ENCODE measurements around the gene BBS5.
A peak's percentile ranks its signal among the peaks of the same experiment; 100 is the strongest.
"Not testable (repeated sequence)": the region's sequence is repeated elsewhere in the genome, so short reads cannot be mapped to it uniquely, and the experiment has no call there.

Gene BBS5

DNA sequence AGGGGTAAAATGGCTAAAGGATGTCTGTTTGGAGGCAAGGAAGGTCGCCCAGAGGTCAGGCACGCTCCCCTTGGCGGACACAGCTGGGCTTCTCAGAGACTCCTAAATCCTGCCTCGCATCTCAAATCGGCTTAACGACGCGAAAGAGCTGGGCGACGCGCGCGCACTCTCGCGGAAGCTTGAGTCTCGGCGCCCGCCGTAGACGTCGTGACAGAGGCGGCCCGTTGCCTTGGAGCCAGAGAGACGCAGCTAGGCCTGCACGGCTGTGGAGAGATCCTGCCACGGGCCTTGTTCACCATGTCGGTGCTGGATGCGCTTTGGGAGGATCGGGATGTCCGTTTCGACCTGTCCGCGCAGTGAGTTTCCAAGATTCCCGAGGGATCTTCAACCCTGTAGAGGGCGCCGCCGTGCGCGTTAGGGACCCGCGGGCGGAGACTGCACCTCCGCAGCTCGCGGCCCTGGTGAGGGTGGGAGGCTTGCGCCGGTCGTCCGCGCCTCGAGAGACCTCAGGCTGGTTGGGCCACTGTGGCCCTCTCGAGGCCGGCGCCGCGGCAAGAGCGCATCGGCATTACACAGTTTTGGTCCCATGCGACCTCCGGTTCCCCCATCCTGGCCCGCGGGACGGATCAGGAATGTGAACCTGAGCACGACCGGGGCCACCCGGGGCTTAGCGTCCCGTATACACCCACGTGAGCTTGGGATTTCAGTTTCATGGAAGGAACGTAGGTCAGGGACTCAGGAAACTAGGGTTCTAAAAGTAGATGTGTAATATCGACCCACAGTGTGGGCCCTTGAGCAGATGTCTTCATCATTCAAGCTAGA lies at the start of gene BBS5:
TSS of gene BBS5 (plus strand) at position 238 of the 822 bp plus-strand sequence. CDS start at position 298, 60 bp downstream.
- H3K27me3 Mint-ChIP-seq (ENCODE audit: low read depth): no peaks in the 10 kb centered on the region
- peak; percentile 72 for DNase-seq (ENCODE audit: low spot score)
- H3K36me3 Mint-ChIP-seq (ENCODE audit: low read depth): no peaks in the 10 kb centered on the region
- H3K9me3 Mint-ChIP-seq: no peaks in the 10 kb centered on the region
- H3K27ac Mint-ChIP-seq: peak within 1 kb of the TSS; percentile 59
- peak within 1 kb of the TSS; percentile 89 for H3K4me3 Mint-ChIP-seq
- peaks cover 10% of the 10 kb centered on the region for H3K4me1 Mint-ChIP-seq (ENCODE audit: low read depth)

DNA sequence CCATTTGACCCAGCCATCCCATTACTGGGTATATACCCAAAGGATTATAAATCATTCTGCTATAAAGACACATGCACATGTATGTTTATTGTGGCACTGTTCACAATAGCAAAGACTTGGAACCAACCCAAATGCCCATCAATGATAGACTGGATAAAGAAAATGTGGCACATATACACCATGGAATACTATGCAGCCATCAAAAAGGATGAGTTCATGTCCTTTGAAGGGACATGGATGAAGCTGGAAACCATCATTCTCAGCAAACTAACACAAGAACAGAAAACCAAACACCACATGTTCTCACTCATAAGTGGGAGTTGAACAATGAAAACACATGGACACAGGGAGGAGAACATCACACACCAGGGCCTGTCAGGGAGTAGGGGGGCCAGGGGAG lies 47.5 kb upstream of the BBS5 start:
- H3K36me3 Mint-ChIP-seq (ENCODE audit: low read depth); DNase-seq (ENCODE audit: low spot score); H3K4me1 Mint-ChIP-seq (ENCODE audit: low read depth); H3K27ac Mint-ChIP-seq; H3K27me3 Mint-ChIP-seq (ENCODE audit: low read depth); H3K9me3 Mint-ChIP-seq; H3K4me3 Mint-ChIP-seq: not testable (repeated sequence)

DNA sequence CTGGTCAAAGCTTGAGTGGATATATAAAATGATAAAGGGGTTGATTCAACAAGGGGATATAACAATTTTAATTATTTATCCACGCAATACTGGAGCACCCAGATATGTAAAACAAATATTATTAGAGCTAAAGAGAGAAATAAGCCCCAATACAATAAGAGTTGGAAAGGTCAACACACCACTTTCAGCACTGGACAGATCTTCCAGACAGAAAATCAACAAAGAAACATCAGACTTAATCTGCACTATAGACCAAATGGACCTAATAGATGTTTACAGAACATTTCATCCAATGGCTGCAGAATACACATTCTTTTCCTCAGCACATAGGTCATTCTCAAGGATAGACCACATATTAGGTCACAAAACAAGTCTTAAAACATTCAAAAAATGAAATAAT lies 45.1 kb upstream of the BBS5 start:
- not testable (repeated sequence) for DNase-seq (ENCODE audit: low spot score)

DNA sequence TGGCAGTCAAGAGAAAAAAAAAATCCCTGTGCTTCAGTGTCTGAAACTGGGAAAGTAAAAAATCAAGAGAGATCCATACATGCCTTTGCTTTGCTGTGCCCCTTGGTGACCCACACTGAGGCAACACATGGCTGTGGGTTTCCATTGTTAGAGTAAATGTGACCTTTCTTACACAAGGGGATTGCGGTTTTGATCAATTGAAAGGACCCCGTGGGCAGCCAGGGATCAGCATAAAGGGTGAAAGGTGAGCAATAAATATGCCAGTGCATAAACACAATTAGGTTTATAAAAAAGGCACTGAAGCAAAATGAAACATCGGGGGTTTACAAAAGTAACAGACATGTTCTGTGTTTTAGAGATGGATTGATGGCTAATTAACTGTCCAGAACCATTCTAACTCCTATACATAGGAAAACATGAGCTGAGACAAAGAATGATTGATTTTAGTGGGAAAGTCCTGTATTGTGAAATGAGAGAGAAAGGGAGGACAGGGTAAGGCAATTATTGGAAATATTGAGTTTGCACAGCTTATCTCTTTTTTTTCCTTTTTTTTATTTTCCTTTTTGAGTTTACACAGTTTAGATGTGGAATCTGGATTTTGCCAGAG lies 40.7 kb upstream of the BBS5 start:
- H3K36me3 Mint-ChIP-seq (ENCODE audit: low read depth): no peaks in the 10 kb centered on the region
- H3K4me3 Mint-ChIP-seq: no peak overlapping the region
- no peak for DNase-seq (ENCODE audit: low spot score)
- H3K9me3 Mint-ChIP-seq: no peaks in the 10 kb centered on the region
- H3K27ac Mint-ChIP-seq: no peak overlapping the region
- H3K4me1 Mint-ChIP-seq (ENCODE audit: low read depth): peaks cover 3% of the 10 kb centered on the region
- H3K27me3 Mint-ChIP-seq (ENCODE audit: low read depth): peaks cover 36% of the 10 kb centered on the region

More for the DNA sequence above, 45.1 kb upstream of the BBS5 start:
- not testable (repeated sequence) for H3K27ac Mint-ChIP-seq; H3K36me3 Mint-ChIP-seq (ENCODE audit: low read depth); H3K9me3 Mint-ChIP-seq; H3K4me1 Mint-ChIP-seq (ENCODE audit: low read depth); H3K4me3 Mint-ChIP-seq
- peaks cover 15% of the 10 kb centered on the region for H3K27me3 Mint-ChIP-seq (ENCODE audit: low read depth)

DNA sequence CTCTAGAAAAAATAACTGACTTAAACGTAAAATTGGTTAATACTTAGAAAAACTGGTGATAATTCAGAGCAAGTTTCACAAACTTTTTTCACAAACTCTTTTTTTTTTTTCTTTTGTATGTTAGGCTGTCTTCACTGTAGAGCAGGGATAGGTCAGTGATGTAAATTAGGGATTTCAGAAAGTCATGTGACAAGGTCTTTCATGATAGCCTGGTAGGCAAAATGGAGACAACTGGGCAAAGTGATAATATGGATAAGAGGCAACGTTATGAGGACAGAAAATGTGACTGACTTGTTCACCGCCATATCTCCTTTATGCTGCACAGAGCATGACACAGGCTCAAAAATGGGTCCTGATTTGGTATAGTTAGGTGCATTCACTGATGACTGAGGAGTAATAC lies 39.4 kb upstream of the BBS5 start:
- Mint-ChIP-seq H3K36me3 (ENCODE audit: low read depth) (no peaks in the 10 kb centered on the region), H3K9me3 (no peaks in the 10 kb centered on the region), H3K4me3 (no peak overlapping the region), H3K4me1 (ENCODE audit: low read depth) (peaks cover 3% of the 10 kb centered on the region), H3K27me3 (ENCODE audit: low read depth) (peaks cover 39% of the 10 kb centered on the region), H3K27ac (no peak overlapping the region)
- no peak for DNase-seq (ENCODE audit: low spot score)

DNA sequence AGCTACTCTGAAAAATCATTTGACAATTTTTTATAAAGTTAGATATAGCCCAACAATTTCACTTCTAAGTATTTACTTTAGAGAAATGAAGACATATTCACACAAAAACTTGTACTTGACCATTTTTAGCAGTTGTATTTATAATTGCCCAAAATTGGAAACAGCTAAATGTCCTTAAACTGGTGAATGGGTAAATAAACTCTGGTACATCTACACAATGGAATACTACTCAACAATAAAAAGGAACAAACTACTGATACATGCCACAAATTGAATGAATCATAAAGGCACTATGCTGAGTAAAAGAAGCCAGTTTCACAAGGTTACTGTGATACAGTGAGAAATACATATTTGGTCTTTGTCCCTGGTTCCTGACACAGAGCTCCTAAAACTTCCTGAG lies 32.8 kb upstream of the BBS5 start:
- Mint-ChIP-seq H3K36me3 (ENCODE audit: low read depth) (no peaks in the 10 kb centered on the region), H3K4me1 (ENCODE audit: low read depth) (no peaks in the 10 kb centered on the region), H3K9me3 (no peaks in the 10 kb centered on the region), H3K27ac (no peak overlapping the region), H3K27me3 (ENCODE audit: low read depth) (peaks cover 14% of the 10 kb centered on the region), H3K4me3 (no peak overlapping the region)
- no peak for DNase-seq (ENCODE audit: low spot score)

DNA sequence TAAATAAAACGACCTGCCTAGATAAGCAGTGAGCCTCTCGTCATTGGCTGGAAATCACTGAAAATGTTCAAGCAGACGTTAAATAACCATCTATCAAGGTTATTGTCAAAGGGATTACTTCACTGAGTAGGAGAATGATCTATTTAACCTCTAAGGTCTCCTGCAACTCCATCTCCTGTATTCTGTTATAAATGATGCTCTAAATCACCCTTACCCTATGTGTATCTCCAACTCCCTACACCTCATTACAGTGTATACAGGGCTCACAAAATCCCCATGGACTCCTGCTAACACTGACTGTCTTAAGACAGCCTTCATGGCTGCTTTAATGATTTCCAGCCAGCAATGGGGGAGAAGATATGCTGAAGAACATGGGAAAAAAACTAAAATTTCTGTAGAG lies 31.0 kb upstream of the BBS5 start:
- Mint-ChIP-seq H3K4me1 (ENCODE audit: low read depth) (no peaks in the 10 kb centered on the region), H3K27ac (no peak overlapping the region), H3K9me3 (no peaks in the 10 kb centered on the region), H3K4me3 (no peak overlapping the region), H3K27me3 (ENCODE audit: low read depth) (peaks cover 5% of the 10 kb centered on the region), H3K36me3 (ENCODE audit: low read depth) (no peaks in the 10 kb centered on the region)
- no peak for DNase-seq (ENCODE audit: low spot score)

DNA sequence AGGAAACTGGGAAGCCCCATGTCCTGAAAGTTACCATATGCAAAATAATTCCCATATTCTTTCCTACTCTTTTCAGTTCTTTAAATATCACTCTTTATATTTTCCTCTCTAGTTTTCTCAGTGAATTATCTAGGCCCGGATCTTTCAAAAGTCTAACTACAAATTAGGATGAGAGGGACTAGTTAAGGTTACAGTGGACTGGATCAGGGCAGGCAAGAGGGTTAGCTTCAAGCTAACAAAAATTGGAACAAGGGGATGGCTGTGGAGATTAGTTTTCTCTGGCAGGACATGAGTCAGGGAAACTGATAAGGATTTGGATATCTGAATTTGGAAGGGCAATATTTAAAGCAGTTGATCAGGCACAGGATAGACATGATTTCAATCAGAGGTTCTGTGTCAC lies 30.4 kb upstream of the BBS5 start:
- no peak overlapping the region for H3K4me3 Mint-ChIP-seq

DNA sequence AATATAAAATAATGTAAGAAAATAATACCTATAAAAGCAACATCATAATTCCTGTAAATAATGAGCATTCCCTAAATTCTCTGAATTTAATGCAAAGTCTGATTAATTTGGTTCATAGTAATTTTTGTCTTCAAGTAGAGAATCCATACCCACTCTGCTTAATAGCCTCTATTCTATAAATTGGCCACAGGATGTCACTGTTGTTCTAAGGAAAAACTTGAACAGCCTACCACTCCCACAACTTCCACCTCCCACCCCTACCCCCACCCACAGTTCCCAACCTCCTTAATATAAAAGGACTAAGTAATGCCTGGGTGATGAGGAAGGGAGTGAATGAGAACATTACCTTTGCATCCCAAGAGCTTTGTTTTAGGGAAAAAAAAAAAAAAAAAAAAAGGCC lies 27.2 kb upstream of the BBS5 start:
- H3K4me1 Mint-ChIP-seq (ENCODE audit: low read depth): no peaks in the 10 kb centered on the region

More for the DNA sequence above, 30.4 kb upstream of the BBS5 start:
- H3K36me3 Mint-ChIP-seq (ENCODE audit: low read depth): no peaks in the 10 kb centered on the region
- H3K9me3 Mint-ChIP-seq: no peaks in the 10 kb centered on the region
- H3K27ac Mint-ChIP-seq: no peak overlapping the region
- no peaks in the 10 kb centered on the region for H3K4me1 Mint-ChIP-seq (ENCODE audit: low read depth)
- H3K27me3 Mint-ChIP-seq (ENCODE audit: low read depth): peaks cover 6% of the 10 kb centered on the region
- DNase-seq (ENCODE audit: low spot score): no peak

DNA sequence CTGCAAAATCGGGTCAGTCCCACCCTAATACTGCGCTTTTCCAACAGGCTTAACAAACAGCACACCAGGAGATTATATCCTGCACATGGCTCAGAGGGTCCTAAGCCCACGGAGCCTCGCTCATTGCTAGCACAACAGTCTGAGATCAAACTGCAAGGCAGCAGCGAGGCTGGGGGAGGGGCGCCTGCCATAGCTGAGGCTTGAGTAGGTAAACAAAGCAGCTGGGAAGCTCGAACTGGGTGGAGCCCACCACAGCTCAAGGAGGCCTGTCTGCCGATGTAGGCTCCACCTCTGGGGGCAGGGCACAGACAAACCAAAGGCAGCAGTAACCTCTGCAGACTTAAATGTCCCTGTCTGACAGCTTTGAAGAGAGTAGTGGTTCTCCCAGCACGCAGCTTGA lies 26.2 kb upstream of the BBS5 start:
- H3K4me1 Mint-ChIP-seq (ENCODE audit: low read depth); DNase-seq (ENCODE audit: low spot score); H3K27ac Mint-ChIP-seq; H3K36me3 Mint-ChIP-seq (ENCODE audit: low read depth); H3K4me3 Mint-ChIP-seq; H3K9me3 Mint-ChIP-seq: not testable (repeated sequence)
- peaks cover 10% of the 10 kb centered on the region for H3K27me3 Mint-ChIP-seq (ENCODE audit: low read depth)

More for the DNA sequence above, 27.2 kb upstream of the BBS5 start:
- Mint-ChIP-seq H3K27ac (no peak overlapping the region), H3K9me3 (no peaks in the 10 kb centered on the region), H3K4me3 (no peak overlapping the region), H3K36me3 (ENCODE audit: low read depth) (no peaks in the 10 kb centered on the region), H3K27me3 (ENCODE audit: low read depth) (peaks cover 10% of the 10 kb centered on the region)
- no peak for DNase-seq (ENCODE audit: low spot score)

DNA sequence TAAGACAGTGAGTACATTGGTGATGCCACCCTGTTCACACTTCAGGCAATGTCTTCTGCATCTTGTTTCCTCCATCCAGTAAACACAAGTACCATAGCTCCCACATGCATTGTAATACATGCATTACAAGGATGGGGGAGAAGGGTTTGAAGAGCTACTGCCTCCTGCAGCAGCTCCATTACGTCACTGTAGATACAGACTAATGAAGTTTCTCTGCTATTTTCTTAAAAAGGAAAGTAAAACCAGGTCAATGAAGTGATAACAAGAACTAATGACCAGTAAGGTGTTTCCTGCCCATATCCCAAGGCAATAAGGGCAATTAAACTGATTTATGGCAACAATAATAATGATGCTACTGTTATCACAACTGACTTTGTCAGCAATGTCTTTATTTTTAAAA lies 18.2 kb upstream of the BBS5 start:
- no peaks in the 10 kb centered on the region for H3K9me3 Mint-ChIP-seq
- no peak for DNase-seq (ENCODE audit: low spot score)
- no peak overlapping the region for H3K27ac Mint-ChIP-seq
- peaks cover 2% of the 10 kb centered on the region for H3K4me1 Mint-ChIP-seq (ENCODE audit: low read depth)
- no peaks in the 10 kb centered on the region for H3K36me3 Mint-ChIP-seq (ENCODE audit: low read depth)
- no peak overlapping the region for H3K4me3 Mint-ChIP-seq
- peaks cover 4% of the 10 kb centered on the region for H3K27me3 Mint-ChIP-seq (ENCODE audit: low read depth)

DNA sequence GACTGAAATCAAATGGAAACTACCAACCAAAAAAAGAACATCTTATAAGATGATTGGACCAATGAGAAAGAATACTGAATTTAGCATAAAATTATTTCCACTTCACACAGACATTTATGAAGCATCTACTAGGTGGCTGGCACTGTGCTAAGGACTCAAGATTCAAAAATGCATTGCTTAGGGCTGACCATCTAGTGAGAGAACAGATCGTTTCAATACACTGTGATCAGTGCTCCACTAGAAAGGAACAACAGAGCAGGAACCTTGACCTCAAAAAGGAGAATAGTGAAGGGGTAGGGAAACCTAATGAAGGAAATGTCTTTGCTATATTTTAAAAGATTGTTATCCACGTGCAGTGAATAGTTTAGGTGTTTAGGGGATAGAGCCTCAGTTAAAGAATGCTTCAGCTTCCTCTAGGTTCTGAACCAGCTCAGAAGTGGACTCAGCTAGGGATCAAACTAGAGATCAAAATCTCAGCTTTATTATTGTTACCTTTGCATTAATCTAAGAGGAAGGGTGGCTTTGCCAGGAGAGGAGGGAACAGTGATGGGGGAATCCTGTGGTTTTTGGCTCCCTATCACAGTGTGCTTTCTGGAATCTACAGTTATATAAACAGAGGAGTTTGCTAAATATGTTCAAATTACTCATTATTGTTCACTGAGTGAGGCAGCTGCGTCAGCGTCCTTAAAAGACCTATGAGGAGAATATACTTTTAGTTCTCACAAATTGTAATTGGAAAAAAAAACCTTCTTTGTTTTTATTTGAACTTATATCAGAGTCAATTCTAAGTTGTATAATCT lies 16.2 kb upstream of the BBS5 start:
- Mint-ChIP-seq H3K4me1 (ENCODE audit: low read depth) (peaks cover 2% of the 10 kb centered on the region), H3K27ac (no peak overlapping the region), H3K36me3 (ENCODE audit: low read depth) (no peaks in the 10 kb centered on the region), H3K4me3 (no peak overlapping the region), H3K9me3 (no peaks in the 10 kb centered on the region), H3K27me3 (ENCODE audit: low read depth) (no peaks in the 10 kb centered on the region)
- DNase-seq (ENCODE audit: low spot score): no peak

DNA sequence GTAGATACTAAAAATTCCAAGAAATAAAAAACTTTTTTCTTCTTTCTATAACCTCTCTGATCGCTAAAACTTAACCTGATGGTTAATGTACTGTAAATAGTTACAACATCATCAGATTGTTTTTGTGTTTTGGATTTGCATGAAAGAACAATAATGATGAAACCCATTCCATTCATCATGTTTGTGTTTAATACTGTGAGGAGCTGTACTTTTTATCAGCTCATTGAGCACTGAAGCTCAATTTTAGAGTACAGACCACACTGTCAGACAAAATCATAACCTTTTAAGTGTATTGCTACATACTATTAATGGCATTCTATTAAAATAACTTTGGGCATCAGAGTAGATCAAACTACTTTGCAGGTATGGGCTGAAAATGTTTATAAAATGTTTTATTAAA lies 14.8 kb upstream of the BBS5 start:
- no peak for DNase-seq (ENCODE audit: low spot score)
- Mint-ChIP-seq H3K27me3 (ENCODE audit: low read depth) (no peaks in the 10 kb centered on the region), H3K4me3 (no peak overlapping the region), H3K9me3 (no peaks in the 10 kb centered on the region), H3K4me1 (ENCODE audit: low read depth) (peaks cover 2% of the 10 kb centered on the region), H3K27ac (no peak overlapping the region), H3K36me3 (ENCODE audit: low read depth) (no peaks in the 10 kb centered on the region)

DNA sequence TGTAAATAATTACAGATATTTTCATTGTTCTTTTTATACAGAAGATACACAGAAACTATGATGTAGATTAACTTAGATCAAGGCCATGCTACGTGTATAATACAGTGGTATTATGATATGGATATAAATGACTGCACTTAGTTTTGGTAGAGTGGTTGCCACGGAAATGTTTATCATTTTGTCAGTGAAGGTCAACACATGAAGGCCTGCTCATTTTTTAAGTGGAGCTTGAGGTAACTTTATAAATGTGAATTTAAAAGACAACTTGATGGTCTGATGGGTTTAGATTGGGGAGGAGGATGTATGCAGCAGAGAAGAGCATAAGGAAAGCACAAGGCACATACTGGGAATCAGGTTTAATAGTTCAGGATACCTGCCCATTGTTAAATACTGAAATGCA lies 14.4 kb upstream of the BBS5 start:
- Mint-ChIP-seq H3K9me3 (no peaks in the 10 kb centered on the region), H3K27ac (peak overlapping the region; percentile 74), H3K4me1 (ENCODE audit: low read depth) (peaks cover 2% of the 10 kb centered on the region), H3K36me3 (ENCODE audit: low read depth) (no peaks in the 10 kb centered on the region), H3K27me3 (ENCODE audit: low read depth) (no peaks in the 10 kb centered on the region), H3K4me3 (no peak overlapping the region)
- no peak for DNase-seq (ENCODE audit: low spot score)
